ENCODE results near the gene ABCD2.
"Not testable (repeated sequence)": the region's sequence is repeated elsewhere in the genome, so short reads cannot be mapped to it uniquely, and the experiment has no call there.

The ABCD2 gene

GRCh38 chr12:39613525-39613924 is 6.1 kb downstream of the ABCD2 start:
- no peak for DNase-seq (ENCODE audit: extremely low read depth in 1 of 2, low read depth in 1 of 2)

- DNase-seq (ENCODE audit: extremely low read depth in 1 of 2, low read depth in 1 of 2), result no peak
Measured at GRCh38 chr12:39612250-39612649, 7.4 kb downstream of the ABCD2 start.

- DNase-seq (ENCODE audit: extremely low read depth in 1 of 2, low read depth in 1 of 2), result no peak
Measured at GRCh38 chr12:39611818-39612217, 7.8 kb downstream of the ABCD2 start.

GRCh38 chr12:39610436-39611025 is 9.1 kb downstream of the ABCD2 start:
- no peak for DNase-seq (ENCODE audit: extremely low read depth in 1 of 2, low read depth in 1 of 2)

- DNase-seq (ENCODE audit: extremely low read depth in 1 of 2, low read depth in 1 of 2), result no peak
Measured at GRCh38 chr12:39606712-39607423, 12.7 kb downstream of the ABCD2 start.

GRCh38 chr12:39605996-39606395 is 13.6 kb downstream of the ABCD2 start:
- DNase-seq (ENCODE audit: extremely low read depth in 1 of 2, low read depth in 1 of 2), result no peak

- no peak for DNase-seq (ENCODE audit: extremely low read depth in 1 of 2, low read depth in 1 of 2)
Measured at GRCh38 chr12:39605501-39605900, 14.1 kb downstream of the ABCD2 start.

GRCh38 chr12:39603065-39603464 is 16.5 kb downstream of the ABCD2 start:
- DNase-seq (ENCODE audit: extremely low read depth in 1 of 2, low read depth in 1 of 2), result no peak

- not testable (repeated sequence) for DNase-seq (ENCODE audit: extremely low read depth in 1 of 2, low read depth in 1 of 2)
Measured at GRCh38 chr12:39601951-39602350, 17.7 kb downstream of the ABCD2 start.

GRCh38 chr12:39595928-39596327 is 23.7 kb downstream of the ABCD2 start:
- DNase-seq (ENCODE audit: extremely low read depth in 1 of 2, low read depth in 1 of 2), result no peak

- DNase-seq (ENCODE audit: extremely low read depth in 1 of 2, low read depth in 1 of 2), result no peak
Measured at GRCh38 chr12:39592295-39592694, 27.3 kb downstream of the ABCD2 start.

- DNase-seq (ENCODE audit: extremely low read depth in 1 of 2, low read depth in 1 of 2), result no peak
Measured at GRCh38 chr12:39588348-39588747, 31.3 kb downstream of the ABCD2 start.

- no peak for DNase-seq (ENCODE audit: extremely low read depth in 1 of 2, low read depth in 1 of 2)
Measured at GRCh38 chr12:39587225-39587624, 32.4 kb downstream of the ABCD2 start.

GRCh38 chr12:39586816-39587215 is 32.8 kb downstream of the ABCD2 start:
- no peak for DNase-seq (ENCODE audit: extremely low read depth in 1 of 2, low read depth in 1 of 2)

- DNase-seq (ENCODE audit: extremely low read depth in 1 of 2, low read depth in 1 of 2), result no peak
Measured at GRCh38 chr12:39581592-39581991, 38.0 kb downstream of the ABCD2 start.

- DNase-seq (ENCODE audit: extremely low read depth in 1 of 2, low read depth in 1 of 2), result no peak
Measured at GRCh38 chr12:39575498-39575875, 44.1 kb downstream of the ABCD2 start.

- DNase-seq (ENCODE audit: extremely low read depth in 1 of 2, low read depth in 1 of 2), result no peak
Measured at GRCh38 chr12:39574785-39575497, 44.7 kb downstream of the ABCD2 start.

GRCh38 chr12:39574378-39574777 is 45.2 kb downstream of the ABCD2 start:
- DNase-seq (ENCODE audit: extremely low read depth in 1 of 2, low read depth in 1 of 2), result no peak

GRCh38 chr12:39573971-39574370 is 45.6 kb downstream of the ABCD2 start:
- no peak for DNase-seq (ENCODE audit: extremely low read depth in 1 of 2, low read depth in 1 of 2)

GRCh38 chr12:39572551-39572950 is 47.1 kb downstream of the ABCD2 start:
- no peak for DNase-seq (ENCODE audit: extremely low read depth in 1 of 2, low read depth in 1 of 2)

- no peak for DNase-seq (ENCODE audit: extremely low read depth in 1 of 2, low read depth in 1 of 2)
Measured at GRCh38 chr12:39571351-39571750, 48.3 kb downstream of the ABCD2 start.

GRCh38 chr12:39553476-39553875 is 66.1 kb downstream of the ABCD2 start:
- no peak for DNase-seq (ENCODE audit: extremely low read depth in 1 of 2, low read depth in 1 of 2)
